ENCODE data around the gene FAM83D.

DNA sequence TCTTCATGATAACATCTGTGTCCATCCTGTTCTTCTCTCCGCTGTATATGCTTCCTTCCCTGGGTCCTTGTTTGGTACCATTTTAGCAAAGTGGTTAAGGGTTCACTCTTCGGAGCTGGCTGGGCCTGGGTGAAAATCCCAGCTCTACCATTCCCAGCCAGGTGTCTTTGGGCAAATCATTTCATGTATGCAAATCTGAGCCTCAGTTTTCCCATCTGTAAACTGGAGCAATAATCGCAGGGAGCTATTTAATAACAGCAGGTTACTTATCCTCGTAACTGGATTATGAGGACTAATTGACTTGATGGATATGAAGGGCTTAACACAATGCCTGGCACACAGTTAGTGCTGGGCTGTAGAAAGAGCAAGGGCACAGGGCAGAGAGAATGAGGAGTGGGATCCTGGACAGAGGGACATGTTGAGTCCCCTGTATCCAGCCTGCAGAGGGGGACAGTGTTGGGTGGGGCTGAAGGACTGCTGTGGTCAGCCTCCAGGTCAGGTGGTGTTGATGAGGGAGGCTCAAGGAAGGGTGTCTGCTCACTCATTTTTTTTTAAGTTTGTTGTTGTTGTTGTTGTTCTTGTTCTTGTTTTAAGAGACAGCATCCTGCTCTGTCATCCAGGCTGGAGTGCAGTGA lies 44.3 kb upstream of the FAM83D start:
- TF ChIP-seq, protein P1, sequence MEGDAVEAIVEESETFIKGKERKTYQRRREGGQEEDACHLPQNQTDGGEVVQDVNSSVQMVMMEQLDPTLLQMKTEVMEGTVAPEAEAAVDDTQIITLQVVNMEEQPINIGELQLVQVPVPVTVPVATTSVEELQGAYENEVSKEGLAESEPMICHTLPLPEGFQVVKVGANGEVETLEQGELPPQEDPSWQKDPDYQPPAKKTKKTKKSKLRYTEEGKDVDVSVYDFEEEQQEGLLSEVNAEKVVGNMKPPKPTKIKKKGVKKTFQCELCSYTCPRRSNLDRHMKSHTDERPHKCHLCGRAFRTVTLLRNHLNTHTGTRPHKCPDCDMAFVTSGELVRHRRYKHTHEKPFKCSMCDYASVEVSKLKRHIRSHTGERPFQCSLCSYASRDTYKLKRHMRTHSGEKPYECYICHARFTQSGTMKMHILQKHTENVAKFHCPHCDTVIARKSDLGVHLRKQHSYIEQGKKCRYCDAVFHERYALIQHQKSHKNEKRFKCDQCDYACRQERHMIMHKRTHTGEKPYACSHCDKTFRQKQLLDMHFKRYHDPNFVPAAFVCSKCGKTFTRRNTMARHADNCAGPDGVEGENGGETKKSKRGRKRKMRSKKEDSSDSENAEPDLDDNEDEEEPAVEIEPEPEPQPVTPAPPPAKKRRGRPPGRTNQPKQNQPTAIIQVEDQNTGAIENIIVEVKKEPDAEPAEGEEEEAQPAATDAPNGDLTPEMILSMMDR (IDR thresholded peaks at IDR 0.05; ENCODE audit: low read length), result no peak
- no peak for TF ChIP-seq EZH2 (optimal IDR thresholded peaks at IDR 0.05; ENCODE audit: low read depth, low read length)
- TF ChIP-seq EZH2phosphoT487 (IDR thresholded peaks at IDR 0.05; ENCODE audit: low read length), result no peak
